HepG2 (cell line): ENCODE measurements around the gene CLASP1. TPM values are rescaled to one million over a fixed set of nuclear protein-coding genes. Genes with fewer than 3 reads are reported as not detected.
A peak's percentile ranks its signal among the peaks of the same experiment; 100 is the strongest.

Experiments
- CBX2 ChIP-seq, 2 experiments: fragments of 200-600 bp in 1 of 2; sonication (generic); formaldehyde crosslinking in 1 of 2; IDR thresholded peaks; 2 replicates each; pipeline versions ENCODE4 v1.7.0 to v1.8.1; 2018 to 2022; ENCODE audit warnings: low read depth in 2 of 2, low read length in 1 of 2, mild to moderate bottlenecking in 1 of 2, missing genetic modification reagents in 1 of 2
- HDAC1 ChIP-seq: sonication (generic); formaldehyde crosslinking; IDR thresholded peaks from 2 replicates; pipeline ENCODE4 v1.5.1; 2020; ENCODE audit warnings: mild to moderate bottlenecking, missing genetic modification reagents
- HNRNPL ChIP-seq: fragments of 200-400 bp; formaldehyde crosslinking; IDR thresholded peaks from 2 replicates; pipeline ENCODE4 v1.6.1; 2017; ENCODE audit warnings: mild to moderate bottlenecking, low read depth, low read length
- HOXA5 ChIP-seq: sonication (generic); formaldehyde crosslinking; IDR thresholded peaks from 2 replicates; pipeline ENCODE4 v1.4.0; 2020; ENCODE audit warnings: missing genetic modification reagents
- IRX3 ChIP-seq: sonication (generic); formaldehyde crosslinking; IDR thresholded peaks from 2 replicates; pipeline ENCODE4 v1.8.1; 2023; ENCODE audit warnings: mild to moderate bottlenecking, low read depth, missing genetic modification reagents, borderline replicate concordance
- MAZ ChIP-seq, 2 experiments: sonication (generic) in 1 of 2; formaldehyde crosslinking in 1 of 2; IDR thresholded peaks; 2 replicates each; pipeline versions ENCODE4 v1.5.0 to v1.6.1; 2012 to 2020; ENCODE audit warnings: low read depth in 2 of 2, mild to moderate bottlenecking in 2 of 2, borderline replicate concordance in 1 of 2, improper control_type of control experiment in 1 of 2, low read length in 1 of 2, missing genetic modification reagents in 1 of 2, moderate library complexity in 1 of 2
- MXI1 ChIP-seq: IDR thresholded peaks from 3 replicates; pipeline ENCODE4 v1.6.1; 2012; ENCODE audit warnings: low read depth, low read length, inconsistent platforms, borderline replicate concordance
- NFRKB ChIP-seq: fragments of 450-650 bp; IDR thresholded peaks from 2 replicates; pipeline ENCODE4 v1.6.1; 2017
- PAXIP1 ChIP-seq: sonication (generic); formaldehyde crosslinking; conservative IDR thresholded peaks from 2 replicates; pipeline ENCODE4 v1.4.0; 2020; ENCODE audit warnings: mild to moderate bottlenecking, missing genetic modification reagents, moderate library complexity
- RXRA ChIP-seq: sonication (generic); formaldehyde crosslinking; IDR thresholded peaks from 2 replicates; pipeline ENCODE4 v1.5.1; 2020; ENCODE audit warnings: missing genetic modification reagents
- SP1 ChIP-seq, 2 experiments: fragments of 450-650 bp in 1 of 2; sonication (generic) in 1 of 2; formaldehyde crosslinking in 1 of 2; IDR thresholded peaks; 2 replicates each; pipeline versions ENCODE4 v1.4.0 to v1.6.1; 2016 to 2020; ENCODE audit warnings: missing genetic modification reagents in 1 of 2
- SP140L ChIP-seq: sonication (generic); formaldehyde crosslinking; IDR thresholded peaks from 2 replicates; pipeline ENCODE4 v1.4.0; 2020; ENCODE audit warnings: missing genetic modification reagents, borderline replicate concordance
- STAG1 ChIP-seq: sonication (generic); formaldehyde crosslinking; IDR thresholded peaks from 2 replicates; pipeline ENCODE4 v1.4.0; 2020; ENCODE audit warnings: missing genetic modification reagents
- TEF ChIP-seq: sonication (generic); formaldehyde crosslinking; IDR thresholded peaks from 2 replicates; pipeline ENCODE4 v1.5.0; 2020; ENCODE audit warnings: missing genetic modification reagents
- XRCC5 ChIP-seq: fragments of 200-400 bp; formaldehyde crosslinking; optimal IDR thresholded peaks from 2 replicates; pipeline ENCODE3; 2017; ENCODE audit warnings: mild to moderate bottlenecking, low read length
- ZNF709 ChIP-seq: sonication (generic); formaldehyde crosslinking; IDR thresholded peaks from 2 replicates; pipeline ENCODE4 v1.5.0; 2020; ENCODE audit warnings: mild to moderate bottlenecking, missing genetic modification reagents
- ZNF781 ChIP-seq: sonication (generic); formaldehyde crosslinking; IDR thresholded peaks from 2 replicates; pipeline ENCODE4 v1.5.1; 2020; ENCODE audit warnings: borderline replicate concordance, mild to moderate bottlenecking, missing genetic modification reagents; ENCODE audit errors: not compliant biosample characterization
- ZNF891 ChIP-seq: sonication (generic); formaldehyde crosslinking; IDR thresholded peaks from 2 replicates; pipeline ENCODE4 v1.5.0; 2020; ENCODE audit warnings: mild to moderate bottlenecking, missing genetic modification reagents
- polyA plus RNA-seq, 8 experiments: library from polyadenylated mRNA; depleted of rRNA in 3 of 8; stranded (reverse) in 7 of 8; unstranded in 1 of 8; fragments of >200 nt; fragmentation: Illumina TruSeq in 4 of 8; extraction: Trizol in 4 of 8; gene quantifications; 2 replicates each; pipeline versions ENCODE4 v1.2.1 to v1.2.3, GENCODE V29; 2011 to 2016; ENCODE audit warnings: low read depth in 4 of 8, missing spikeins in 1 of 8, mixed read lengths in 1 of 8; ENCODE audit not compliant: insufficient read depth in 1 of 8
- total RNA-seq, 5 experiments: library from RNA; depleted of rRNA; stranded (reverse); fragments of >200 nt; fragmentation: Illumina TruSeq; extraction: Trizol; gene quantifications; 2 replicates each; pipeline ENCODE4 v1.2.3, GENCODE V29; 2016; ENCODE audit warnings: low read depth in 1 of 5
- TF ChIP-seq, protein P1 (sequence below): sonication (generic); formaldehyde crosslinking; IDR thresholded peaks from 2 replicates; pipeline ENCODE4 v1.4.0; 2020; ENCODE audit warnings: mild to moderate bottlenecking, missing genetic modification reagents
- TF ChIP-seq, protein P2 (sequence below): sonication (generic); formaldehyde crosslinking; IDR thresholded peaks from 2 replicates; pipeline ENCODE4 v1.4.0; 2020; ENCODE audit warnings: missing genetic modification reagents

Gene CLASP1
- total and polyA plus RNA-seq, 2 of the 13 experiments (the other 11 are each of a cell fraction or from before 2014, with no cell fraction given): 11.7 to 47.9 TPM

- TF ChIP-seq PAXIP1: peak; percentile 28; the same call in 1 of the 2 replicates
- no peak for TF ChIP-seq IRX3 (CRISPR knock-in tag)
- no peak for TF ChIP-seq ZNF891 (CRISPR knock-in tag)
- peak; percentile 59 for TF ChIP-seq RXRA
- TF ChIP-seq HOXA5 (CRISPR knock-in tag): 0 out of 2 replicates have a peak, but pooled peaks have one; percentile 35
- TF ChIP-seq ZNF781 (CRISPR knock-in tag): no peak
- TF ChIP-seq MAZ (IDR thresholded peaks at IDR 0.05; ENCODE audit: borderline replicate concordance, low read depth, low read length): peak; percentile 48
- TF ChIP-seq MAZ (CRISPR knock-in tag; IDR thresholded peaks at IDR 0.05; ENCODE audit: low read depth): peak; percentile 72
- TF ChIP-seq, protein P1, sequence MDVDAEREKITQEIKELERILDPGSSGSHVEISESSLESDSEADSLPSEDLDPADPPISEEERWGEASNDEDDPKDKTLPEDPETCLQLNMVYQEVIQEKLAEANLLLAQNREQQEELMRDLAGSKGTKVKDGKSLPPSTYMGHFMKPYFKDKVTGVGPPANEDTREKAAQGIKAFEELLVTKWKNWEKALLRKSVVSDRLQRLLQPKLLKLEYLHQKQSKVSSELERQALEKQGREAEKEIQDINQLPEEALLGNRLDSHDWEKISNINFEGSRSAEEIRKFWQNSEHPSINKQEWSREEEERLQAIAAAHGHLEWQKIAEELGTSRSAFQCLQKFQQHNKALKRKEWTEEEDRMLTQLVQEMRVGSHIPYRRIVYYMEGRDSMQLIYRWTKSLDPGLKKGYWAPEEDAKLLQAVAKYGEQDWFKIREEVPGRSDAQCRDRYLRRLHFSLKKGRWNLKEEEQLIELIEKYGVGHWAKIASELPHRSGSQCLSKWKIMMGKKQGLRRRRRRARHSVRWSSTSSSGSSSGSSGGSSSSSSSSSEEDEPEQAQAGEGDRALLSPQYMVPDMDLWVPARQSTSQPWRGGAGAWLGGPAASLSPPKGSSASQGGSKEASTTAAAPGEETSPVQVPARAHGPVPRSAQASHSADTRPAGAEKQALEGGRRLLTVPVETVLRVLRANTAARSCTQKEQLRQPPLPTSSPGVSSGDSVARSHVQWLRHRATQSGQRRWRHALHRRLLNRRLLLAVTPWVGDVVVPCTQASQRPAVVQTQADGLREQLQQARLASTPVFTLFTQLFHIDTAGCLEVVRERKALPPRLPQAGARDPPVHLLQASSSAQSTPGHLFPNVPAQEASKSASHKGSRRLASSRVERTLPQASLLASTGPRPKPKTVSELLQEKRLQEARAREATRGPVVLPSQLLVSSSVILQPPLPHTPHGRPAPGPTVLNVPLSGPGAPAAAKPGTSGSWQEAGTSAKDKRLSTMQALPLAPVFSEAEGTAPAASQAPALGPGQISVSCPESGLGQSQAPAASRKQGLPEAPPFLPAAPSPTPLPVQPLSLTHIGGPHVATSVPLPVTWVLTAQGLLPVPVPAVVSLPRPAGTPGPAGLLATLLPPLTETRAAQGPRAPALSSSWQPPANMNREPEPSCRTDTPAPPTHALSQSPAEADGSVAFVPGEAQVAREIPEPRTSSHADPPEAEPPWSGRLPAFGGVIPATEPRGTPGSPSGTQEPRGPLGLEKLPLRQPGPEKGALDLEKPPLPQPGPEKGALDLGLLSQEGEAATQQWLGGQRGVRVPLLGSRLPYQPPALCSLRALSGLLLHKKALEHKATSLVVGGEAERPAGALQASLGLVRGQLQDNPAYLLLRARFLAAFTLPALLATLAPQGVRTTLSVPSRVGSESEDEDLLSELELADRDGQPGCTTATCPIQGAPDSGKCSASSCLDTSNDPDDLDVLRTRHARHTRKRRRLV: no peak
- TF ChIP-seq NFRKB: no peak
- TF ChIP-seq, protein P2, sequence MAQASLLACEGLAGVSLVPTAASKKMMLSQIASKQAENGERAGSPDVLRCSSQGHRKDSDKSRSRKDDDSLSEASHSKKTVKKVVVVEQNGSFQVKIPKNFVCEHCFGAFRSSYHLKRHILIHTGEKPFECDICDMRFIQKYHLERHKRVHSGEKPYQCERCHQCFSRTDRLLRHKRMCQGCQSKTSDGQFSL (CRISPR knock-in tag): no peak; the same call in none of the 2 replicates
- no peak for TF ChIP-seq HNRNPL
- TF ChIP-seq TEF (CRISPR knock-in tag): peak; percentile 41; the same call in 1 of the 2 replicates
- no peak for TF ChIP-seq XRCC5
- no peak for TF ChIP-seq CBX2 (IDR thresholded peaks at IDR 0.05; ENCODE audit: low read depth, low read length)
- TF ChIP-seq CBX2 (CRISPR knock-in tag; IDR thresholded peaks at IDR 0.05; ENCODE audit: low read depth): no peak
- peak; percentile 62 for TF ChIP-seq HDAC1 (CRISPR knock-in tag)
- peak; percentile 70; the same call in 1 of the 3 replicates for TF ChIP-seq MXI1
- no peak for TF ChIP-seq ZNF709 (CRISPR knock-in tag)
- TF ChIP-seq SP140L (CRISPR knock-in tag): no peak; the same call in 1 of the 2 replicates
- TF ChIP-seq SP1 (IDR thresholded peaks at IDR 0.05): no peak
- peak; percentile 68 for TF ChIP-seq SP1 (CRISPR knock-in tag; IDR thresholded peaks at IDR 0.05)
- peak; percentile 15 for TF ChIP-seq STAG1 (CRISPR knock-in tag)
Measured at GRCh38 chr2:121530212-121530705, 119.0 kb downstream of the CLASP1 start (continued).
